HEK293 (cell line): ENCODE measurements around the gene COX7A2.

Experiments
- CTCF ChIA-PET: fragments of 350-600 bp; formaldehyde crosslinking; extraction: SDS; loops from one replicate; lab custom pipeline; 2021; ENCODE audit warnings: antibody characterized with exemption; lab: Yijun Ruan, JAX
- POLR2A ChIA-PET: fragments of 300-600 bp; formaldehyde crosslinking; extraction: SDS; loops from one replicate; lab custom pipeline; 2020; ENCODE audit warnings: antibody characterized with exemption, inconsistent platforms; lab: Yijun Ruan, JAX
- H3K27ac ChIP-seq: fragments of 200-500 bp; sonication (Bioruptor generic); 2 replicates; pipeline ENCODE4 v1.5.1; 2014; ENCODE audit warnings: low read depth, low read length, control low read depth, inconsistent platforms; ENCODE audit errors: extremely low read depth
- H3K36me3 ChIP-seq, 2 experiments: fragments of 200-500 bp in 1 of 2; sonication (Bioruptor generic) in 1 of 2; 1 replicate in 1 of 2; 2 replicates in 1 of 2; pipeline ENCODE4 v1.5.1; 2014 to 2017; ENCODE audit warnings: inconsistent platforms in 2 of 2, low read length in 2 of 2; ENCODE audit not compliant: control insufficient read depth in 2 of 2, insufficient read depth in 1 of 2
- H3K4me1 ChIP-seq: fragments of 200-500 bp; sonication (Bioruptor generic); 2 replicates; pipeline ENCODE4 v1.5.1; 2014; ENCODE audit warnings: mild to moderate bottlenecking, low read length, inconsistent platforms; ENCODE audit not compliant: control insufficient read depth, insufficient read depth
- H3K4me3 ChIP-seq: 2 replicates; pipeline ENCODE4 v1.5.1; 2011; ENCODE audit warnings: low read depth, mild to moderate bottlenecking, control low read depth, low read length, moderate library complexity
- H3K9me3 ChIP-seq: fragments of 200-500 bp; sonication (Bioruptor generic); 2 replicates; pipeline ENCODE4 v1.5.1; 2014; ENCODE audit warnings: low read depth, low read length, inconsistent platforms; ENCODE audit not compliant: control insufficient read depth, insufficient read depth
- KLF1 ChIP-seq: fragments of 450-650 bp; formaldehyde crosslinking; IDR thresholded peaks from 2 replicates; pipeline ENCODE4 v1.5.1; 2016; ENCODE audit warnings: missing biosample characterization, missing genetic modification characterization
- TCF7L2 ChIP-seq: IDR thresholded peaks from 2 replicates; pipeline ENCODE4 v1.6.1; 2011; ENCODE audit warnings: low read depth, mild to moderate bottlenecking, inconsistent platforms, low read length, moderate library complexity, borderline replicate concordance
- ZBTB17 ChIP-seq: fragments of 450-650 bp; formaldehyde crosslinking; IDR thresholded peaks from 2 replicates; pipeline ENCODE4 v1.5.1; 2016; ENCODE audit warnings: missing biosample characterization, missing genetic modification characterization
- ZBTB7A ChIP-seq: fragments of 450-650 bp; formaldehyde crosslinking; IDR thresholded peaks from 2 replicates; pipeline ENCODE4 v1.5.1; 2016; ENCODE audit warnings: low read depth, missing biosample characterization, missing genetic modification characterization
- ZFP69B ChIP-seq: fragments of 450-650 bp; formaldehyde crosslinking; IDR thresholded peaks from 2 replicates; pipeline ENCODE4 v1.5.1; 2016; ENCODE audit warnings: missing biosample characterization, missing genetic modification characterization
- ZNF138 ChIP-seq: fragments of 450-650 bp; formaldehyde crosslinking; IDR thresholded peaks from 2 replicates; pipeline ENCODE4 v1.5.1; 2016; ENCODE audit warnings: missing biosample characterization, missing genetic modification characterization, borderline replicate concordance
- ZNF155 ChIP-seq: fragments of 450-650 bp; formaldehyde crosslinking; IDR thresholded peaks from 2 replicates; pipeline ENCODE4 v1.5.1; 2016; ENCODE audit warnings: missing biosample characterization, missing genetic modification characterization
- ZNF239 ChIP-seq: fragments of 450-650 bp; formaldehyde crosslinking; IDR thresholded peaks from 2 replicates; pipeline ENCODE4 v1.5.1; 2016; ENCODE audit warnings: missing biosample characterization, missing genetic modification characterization
- ZNF274 ChIP-seq, 2 experiments: fragments of 200-500 bp in 1 of 2; fragments of 450-650 bp in 1 of 2; sonication (Bioruptor generic) in 1 of 2; formaldehyde crosslinking in 1 of 2; IDR thresholded peaks; 2 replicates each; pipeline versions ENCODE4 v1.5.1 to v1.6.1; 2014 to 2016; ENCODE audit warnings: borderline replicate concordance in 1 of 2, inconsistent platforms in 1 of 2, low read length in 1 of 2, missing biosample characterization in 1 of 2, missing genetic modification characterization in 1 of 2
- ZNF354C ChIP-seq: fragments of 450-650 bp; formaldehyde crosslinking; IDR thresholded peaks from 2 replicates; pipeline ENCODE4 v1.5.1; 2016; ENCODE audit warnings: missing biosample characterization, missing genetic modification characterization, low read depth, borderline replicate concordance
- ZNF37A ChIP-seq: fragments of 450-650 bp; IDR thresholded peaks from 2 replicates; pipeline ENCODE4 v1.5.1; 2018; ENCODE audit warnings: missing biosample characterization, missing genetic modification characterization
- ZNF768 ChIP-seq: fragments of 450-650 bp; formaldehyde crosslinking; IDR thresholded peaks from 2 replicates; pipeline ENCODE4 v1.5.1; 2018; ENCODE audit warnings: missing biosample characterization, mild to moderate bottlenecking, missing genetic modification characterization
- TF ChIP-seq, protein P1 (sequence below): fragments of 450-650 bp; formaldehyde crosslinking; IDR thresholded peaks from 2 replicates; pipeline ENCODE4 v1.5.1; 2016; ENCODE audit warnings: missing biosample characterization, missing genetic modification characterization
- TF ChIP-seq, protein P2 (sequence below): sonication (generic); formaldehyde crosslinking; IDR thresholded peaks from 2 replicates; pipeline ENCODE4 v1.8.1; 2022; ENCODE audit warnings: mild to moderate bottlenecking, moderate library complexity, missing genetic modification reagents
- TF ChIP-seq, protein P3 (sequence below): fragments of 450-650 bp; formaldehyde crosslinking; IDR thresholded peaks from 2 replicates; pipeline ENCODE4; 2016; ENCODE audit warnings: missing biosample characterization, missing genetic modification characterization
- TF ChIP-seq, protein P4 (sequence below): fragments of 450-650 bp; formaldehyde crosslinking; IDR thresholded peaks from 2 replicates; pipeline ENCODE4 v1.5.1; 2017; ENCODE audit warnings: missing biosample characterization, missing genetic modification characterization
- TF ChIP-seq, protein P5 (sequence below): fragments of 450-650 bp; IDR thresholded peaks from 2 replicates; pipeline ENCODE4 v1.5.1; 2018; ENCODE audit warnings: missing biosample characterization, mild to moderate bottlenecking, missing genetic modification characterization
- TF ChIP-seq, protein P6 (sequence below): fragments of 450-650 bp; formaldehyde crosslinking; IDR thresholded peaks from 2 replicates; pipeline ENCODE4 v1.5.1; 2017; ENCODE audit warnings: missing biosample characterization, mild to moderate bottlenecking, missing genetic modification characterization, moderate library complexity

The COX7A2 gene

DNA sequence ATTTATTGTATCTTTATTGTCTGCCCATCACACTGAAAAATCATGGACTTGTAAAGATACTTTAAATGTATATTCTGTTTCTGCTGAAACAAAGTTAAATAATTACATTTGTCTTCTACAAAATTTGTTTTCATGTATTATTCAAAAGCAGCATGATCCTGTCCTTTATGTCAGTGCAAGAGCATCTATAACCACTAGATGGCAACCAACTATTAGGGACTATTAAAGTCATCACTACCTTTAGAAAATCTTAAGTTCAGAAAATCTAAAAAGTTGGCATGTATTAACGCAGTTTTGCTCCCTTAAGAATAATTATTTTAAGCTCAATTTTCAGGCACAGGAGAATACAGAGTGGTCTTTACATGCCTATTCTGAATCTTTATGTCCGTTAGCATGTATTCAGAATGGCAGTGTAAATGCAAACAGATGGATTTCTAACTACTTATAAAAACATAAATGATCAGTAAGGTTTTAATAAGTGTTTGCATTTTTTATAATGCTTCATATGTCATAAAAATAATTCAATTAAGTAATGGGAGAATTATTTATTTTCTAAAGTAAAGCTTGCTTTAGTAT lies 23.2 kb upstream of the COX7A2 start (continued):
- TF ChIP-seq, protein P1, sequence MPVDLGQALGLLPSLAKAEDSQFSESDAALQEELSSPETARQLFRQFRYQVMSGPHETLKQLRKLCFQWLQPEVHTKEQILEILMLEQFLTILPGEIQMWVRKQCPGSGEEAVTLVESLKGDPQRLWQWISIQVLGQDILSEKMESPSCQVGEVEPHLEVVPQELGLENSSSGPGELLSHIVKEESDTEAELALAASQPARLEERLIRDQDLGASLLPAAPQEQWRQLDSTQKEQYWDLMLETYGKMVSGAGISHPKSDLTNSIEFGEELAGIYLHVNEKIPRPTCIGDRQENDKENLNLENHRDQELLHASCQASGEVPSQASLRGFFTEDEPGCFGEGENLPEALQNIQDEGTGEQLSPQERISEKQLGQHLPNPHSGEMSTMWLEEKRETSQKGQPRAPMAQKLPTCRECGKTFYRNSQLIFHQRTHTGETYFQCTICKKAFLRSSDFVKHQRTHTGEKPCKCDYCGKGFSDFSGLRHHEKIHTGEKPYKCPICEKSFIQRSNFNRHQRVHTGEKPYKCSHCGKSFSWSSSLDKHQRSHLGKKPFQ (tag by site-specific recombination) = no peak
- no peak for TF ChIP-seq ZNF354C (tag by site-specific recombination)
- TF ChIP-seq, all 188 proteins: peak for 3

DNA sequence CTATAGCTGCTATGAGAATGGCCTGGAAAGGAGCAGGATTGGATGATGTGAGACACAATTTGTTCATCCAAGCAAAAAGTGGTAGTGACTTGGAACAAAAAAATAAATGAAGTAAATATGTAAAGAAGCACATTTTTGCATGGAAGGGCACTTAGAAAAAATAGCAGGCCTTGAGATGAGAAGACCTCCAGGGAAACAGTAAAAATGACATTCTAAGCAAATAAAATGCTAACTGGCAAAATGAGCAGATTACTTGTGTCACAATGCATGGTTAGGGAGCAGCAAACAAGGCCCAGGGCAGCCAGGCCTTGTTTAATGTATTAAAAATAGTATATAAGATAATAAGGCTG lies 19.8 kb upstream of the COX7A2 start:
- H3K9me3 ChIP-seq = no peaks in the 10 kb centered on the region
- H3K36me3 ChIP-seq = peaks cover 26 to 56% of the 10 kb centered on the region in 2 experiments
- H3K4me1 ChIP-seq = peaks cover 14% of the 10 kb centered on the region
- no peak overlapping the region for H3K27ac ChIP-seq
- no peak overlapping the region for H3K4me3 ChIP-seq
- no peak for TF ChIP-seq ZNF138 (tag by site-specific recombination)
- TF ChIP-seq ZNF37A (tag by site-specific recombination) = no peak
- no peak for TF ChIP-seq ZBTB17 (tag by site-specific recombination)
- no peak for TF ChIP-seq ZNF354C (tag by site-specific recombination)
- no peak for TF ChIP-seq ZBTB7A (tag by site-specific recombination)
- TF ChIP-seq ZNF155 (tag by site-specific recombination) = no peak
- no peak for TF ChIP-seq ZFP69B (tag by site-specific recombination)
- TF ChIP-seq, protein P2, sequence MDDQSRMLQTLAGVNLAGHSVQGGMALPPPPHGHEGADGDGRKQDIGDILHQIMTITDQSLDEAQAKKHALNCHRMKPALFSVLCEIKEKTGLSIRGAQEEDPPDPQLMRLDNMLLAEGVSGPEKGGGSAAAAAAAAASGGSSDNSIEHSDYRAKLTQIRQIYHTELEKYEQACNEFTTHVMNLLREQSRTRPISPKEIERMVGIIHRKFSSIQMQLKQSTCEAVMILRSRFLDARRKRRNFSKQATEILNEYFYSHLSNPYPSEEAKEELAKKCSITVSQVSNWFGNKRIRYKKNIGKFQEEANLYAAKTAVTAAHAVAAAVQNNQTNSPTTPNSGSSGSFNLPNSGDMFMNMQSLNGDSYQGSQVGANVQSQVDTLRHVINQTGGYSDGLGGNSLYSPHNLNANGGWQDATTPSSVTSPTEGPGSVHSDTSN (CRISPR knock-in tag) = no peak
- TF ChIP-seq ZNF274 (IDR thresholded peaks at IDR 0.05; ENCODE audit: low read length) = no peak
- TF ChIP-seq ZNF274 (tag by site-specific recombination; IDR thresholded peaks at IDR 0.05; ENCODE audit: borderline replicate concordance) = no peak
- TF ChIP-seq, protein P3, sequence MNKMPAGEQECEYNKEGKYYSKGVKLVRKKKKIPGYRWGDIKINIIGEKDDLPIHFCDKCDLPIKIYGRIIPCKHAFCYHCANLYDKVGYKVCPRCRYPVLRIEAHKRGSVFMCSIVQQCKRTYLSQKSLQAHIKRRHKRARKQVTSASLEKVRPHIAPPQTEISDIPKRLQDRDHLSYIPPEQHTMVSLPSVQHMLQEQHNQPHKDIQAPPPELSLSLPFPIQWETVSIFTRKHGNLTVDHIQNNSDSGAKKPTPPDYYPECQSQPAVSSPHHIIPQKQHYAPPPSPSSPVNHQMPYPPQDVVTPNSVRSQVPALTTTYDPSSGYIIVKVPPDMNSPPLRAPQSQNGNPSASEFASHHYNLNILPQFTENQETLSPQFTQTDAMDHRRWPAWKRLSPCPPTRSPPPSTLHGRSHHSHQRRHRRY = no peak
- no peak for TF ChIP-seq ZNF768 (tag by site-specific recombination)
- TF ChIP-seq, protein P4, sequence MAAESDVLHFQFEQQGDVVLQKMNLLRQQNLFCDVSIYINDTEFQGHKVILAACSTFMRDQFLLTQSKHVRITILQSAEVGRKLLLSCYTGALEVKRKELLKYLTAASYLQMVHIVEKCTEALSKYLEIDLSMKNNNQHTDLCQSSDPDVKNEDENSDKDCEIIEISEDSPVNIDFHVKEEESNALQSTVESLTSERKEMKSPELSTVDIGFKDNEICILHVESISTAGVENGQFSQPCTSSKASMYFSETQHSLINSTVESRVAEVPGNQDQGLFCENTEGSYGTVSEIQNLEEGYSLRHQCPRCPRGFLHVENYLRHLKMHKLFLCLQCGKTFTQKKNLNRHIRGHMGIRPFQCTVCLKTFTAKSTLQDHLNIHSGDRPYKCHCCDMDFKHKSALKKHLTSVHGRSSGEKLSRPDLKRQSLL (tag by site-specific recombination) = no peak
- TF ChIP-seq KLF1 (tag by site-specific recombination) = no peak
- TF ChIP-seq TCF7L2 = no peak
- TF ChIP-seq, protein P5, sequence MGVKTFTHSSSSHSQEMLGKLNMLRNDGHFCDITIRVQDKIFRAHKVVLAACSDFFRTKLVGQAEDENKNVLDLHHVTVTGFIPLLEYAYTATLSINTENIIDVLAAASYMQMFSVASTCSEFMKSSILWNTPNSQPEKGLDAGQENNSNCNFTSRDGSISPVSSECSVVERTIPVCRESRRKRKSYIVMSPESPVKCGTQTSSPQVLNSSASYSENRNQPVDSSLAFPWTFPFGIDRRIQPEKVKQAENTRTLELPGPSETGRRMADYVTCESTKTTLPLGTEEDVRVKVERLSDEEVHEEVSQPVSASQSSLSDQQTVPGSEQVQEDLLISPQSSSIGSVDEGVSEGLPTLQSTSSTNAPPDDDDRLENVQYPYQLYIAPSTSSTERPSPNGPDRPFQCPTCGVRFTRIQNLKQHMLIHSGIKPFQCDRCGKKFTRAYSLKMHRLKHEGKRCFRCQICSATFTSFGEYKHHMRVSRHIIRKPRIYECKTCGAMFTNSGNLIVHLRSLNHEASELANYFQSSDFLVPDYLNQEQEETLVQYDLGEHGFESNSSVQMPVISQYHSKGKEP (tag by site-specific recombination) = no peak
- TF ChIP-seq, protein P6, sequence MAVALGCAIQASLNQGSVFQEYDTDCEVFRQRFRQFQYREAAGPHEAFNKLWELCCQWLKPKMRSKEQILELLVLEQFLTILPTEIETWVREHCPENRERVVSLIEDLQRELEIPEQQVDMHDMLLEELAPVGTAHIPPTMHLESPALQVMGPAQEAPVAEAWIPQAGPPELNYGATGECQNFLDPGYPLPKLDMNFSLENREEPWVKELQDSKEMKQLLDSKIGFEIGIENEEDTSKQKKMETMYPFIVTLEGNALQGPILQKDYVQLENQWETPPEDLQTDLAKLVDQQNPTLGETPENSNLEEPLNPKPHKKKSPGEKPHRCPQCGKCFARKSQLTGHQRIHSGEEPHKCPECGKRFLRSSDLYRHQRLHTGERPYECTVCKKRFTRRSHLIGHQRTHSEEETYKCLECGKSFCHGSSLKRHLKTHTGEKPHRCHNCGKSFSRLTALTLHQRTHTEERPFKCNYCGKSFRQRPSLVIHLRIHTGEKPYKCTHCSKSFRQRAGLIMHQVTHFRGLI (tag by site-specific recombination) = no peak
- TF ChIP-seq ZNF239 (tag by site-specific recombination) = no peak
- ChIA-PET CTCF (interaction anchor here (0.9 to 1.2 kb wide), 4 partner anchors 8 to 104 kb away, joined by 3 to 4 read pairs (median 3); no protein-coding TSS in a partner anchor), POLR2A (interaction anchor here (1.0 kb wide), 1 partner anchor 13 kb away, joined by 3 read pairs; no protein-coding TSS in a partner anchor)
